ENCODE data around the gene ATF6B. TPM values are rescaled to one million over a fixed set of nuclear protein-coding genes. Genes with fewer than 3 reads are reported as not detected.
"Not testable (repeated sequence)": the region's sequence is repeated elsewhere in the genome, so short reads cannot be mapped to it uniquely, and the experiment has no call there.

The ATF6B gene
- total RNA-seq, 1 donor, result 49.8 TPM

DNA sequence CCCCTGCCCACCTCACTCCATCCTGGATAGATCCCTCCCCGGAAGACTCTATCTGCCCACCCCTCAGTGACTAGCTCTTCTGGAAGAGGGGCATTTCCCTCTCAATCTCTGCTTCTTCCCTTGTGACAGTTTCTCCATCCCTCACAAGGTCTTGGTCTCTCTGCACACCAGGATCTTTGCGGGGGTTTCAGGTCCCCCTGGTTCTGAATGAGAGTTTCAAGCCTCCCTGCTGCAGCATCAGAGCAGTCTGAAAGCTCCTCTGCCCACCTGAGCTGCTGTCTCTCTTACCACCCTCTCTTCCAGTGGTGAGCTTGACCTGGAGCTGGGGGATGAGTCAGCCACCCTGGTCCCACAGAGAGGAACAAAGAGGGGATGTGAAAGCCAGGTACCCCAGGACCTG lies 43.3 kb downstream of the ATF6B start:
- DNase-seq (ENCODE audit: low read depth in 2 of 3, low spot score in 2 of 3), result no peak

DNA sequence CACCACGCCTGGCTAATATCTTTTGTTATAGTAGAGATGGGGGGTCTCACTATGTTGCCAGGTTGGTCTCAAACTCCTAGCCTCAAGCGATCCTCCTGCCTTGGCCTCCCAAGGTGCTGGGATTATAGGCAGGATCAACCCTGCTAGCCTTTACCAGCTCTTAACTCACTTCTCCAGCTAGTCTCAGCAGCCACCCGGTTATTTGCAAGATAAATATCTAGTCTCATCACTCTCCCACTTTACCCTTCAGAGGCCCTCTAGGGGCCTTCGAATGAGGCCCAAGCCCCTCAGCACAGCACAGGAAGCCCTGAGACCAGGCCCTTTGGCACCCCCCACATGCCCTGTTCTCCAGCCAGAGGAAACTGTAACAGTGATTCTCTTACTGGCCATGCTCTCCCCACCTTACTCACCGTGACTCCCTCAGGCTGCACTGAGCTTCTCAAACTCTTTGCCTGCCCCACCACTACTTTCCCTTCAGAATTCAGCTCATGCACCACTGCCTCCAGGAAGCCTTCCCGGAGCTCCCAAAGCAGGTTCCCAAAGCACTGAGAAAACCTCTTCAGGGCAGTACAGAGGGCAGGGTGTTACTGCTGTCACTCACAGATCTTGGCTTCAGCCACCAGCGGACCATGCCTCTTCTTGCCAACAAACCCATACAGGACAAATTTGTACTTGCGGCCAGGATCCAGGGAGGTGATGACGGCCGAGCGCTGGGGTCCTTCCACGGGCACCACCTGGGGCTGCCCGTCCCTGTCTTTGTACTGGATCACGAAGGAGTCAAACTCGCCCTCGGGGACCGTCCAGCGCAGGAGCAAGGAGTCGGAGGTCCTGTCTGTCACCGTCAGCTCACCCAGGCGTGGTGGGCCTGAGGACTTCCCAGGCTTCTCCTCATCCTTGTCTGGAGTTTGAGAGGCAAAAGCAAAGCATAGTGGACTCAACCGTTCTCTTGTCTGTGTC lies 44.0 kb downstream of the ATF6B start:
- DNase-seq (ENCODE audit: low read depth in 2 of 3, low spot score in 2 of 3), result no peak

DNA sequence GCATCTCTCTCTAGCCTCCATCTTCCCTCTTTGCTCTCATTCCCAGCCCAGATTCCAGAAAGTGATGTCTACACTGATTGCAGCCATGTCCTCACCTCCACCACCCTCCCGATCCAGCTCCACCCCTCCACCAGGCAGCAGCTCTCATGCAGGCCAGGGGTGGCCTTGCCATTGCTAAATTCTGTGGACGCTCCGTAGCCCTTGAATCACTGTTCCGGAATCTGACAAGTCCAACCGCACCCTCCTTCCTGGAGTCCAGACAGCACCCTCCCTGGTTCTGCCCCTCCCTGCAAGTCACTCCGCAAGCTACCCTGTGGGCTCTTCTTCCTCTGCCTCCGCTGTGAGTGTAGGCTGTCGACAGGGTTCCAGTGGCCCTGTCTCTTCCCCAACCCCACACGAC lies 45.1 kb downstream of the ATF6B start:
- DNase-seq (ENCODE audit: low read depth in 2 of 3, low spot score in 2 of 3), result no peak

DNA sequence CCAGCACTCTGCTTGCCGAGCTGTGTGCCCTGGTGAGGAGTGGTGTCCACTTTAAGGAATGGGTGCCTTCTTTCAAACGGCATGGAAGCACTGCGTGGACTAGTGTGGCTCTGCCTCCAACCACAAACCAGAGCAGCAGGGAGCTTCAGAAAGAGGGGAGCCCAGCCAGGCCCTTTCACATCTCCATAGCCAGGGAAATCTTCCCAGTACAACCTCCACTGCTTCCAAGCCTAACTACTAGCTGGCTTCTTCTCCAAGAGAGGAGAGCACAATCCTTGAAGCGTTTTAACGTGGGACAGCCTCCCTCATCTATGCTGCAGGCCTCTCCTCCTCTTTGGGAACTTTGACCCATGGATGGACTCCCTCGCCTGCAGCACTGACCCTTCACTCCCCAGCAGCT lies 45.6 kb downstream of the ATF6B start:
- no peak for DNase-seq (ENCODE audit: low read depth in 2 of 3, low spot score in 2 of 3)

DNA sequence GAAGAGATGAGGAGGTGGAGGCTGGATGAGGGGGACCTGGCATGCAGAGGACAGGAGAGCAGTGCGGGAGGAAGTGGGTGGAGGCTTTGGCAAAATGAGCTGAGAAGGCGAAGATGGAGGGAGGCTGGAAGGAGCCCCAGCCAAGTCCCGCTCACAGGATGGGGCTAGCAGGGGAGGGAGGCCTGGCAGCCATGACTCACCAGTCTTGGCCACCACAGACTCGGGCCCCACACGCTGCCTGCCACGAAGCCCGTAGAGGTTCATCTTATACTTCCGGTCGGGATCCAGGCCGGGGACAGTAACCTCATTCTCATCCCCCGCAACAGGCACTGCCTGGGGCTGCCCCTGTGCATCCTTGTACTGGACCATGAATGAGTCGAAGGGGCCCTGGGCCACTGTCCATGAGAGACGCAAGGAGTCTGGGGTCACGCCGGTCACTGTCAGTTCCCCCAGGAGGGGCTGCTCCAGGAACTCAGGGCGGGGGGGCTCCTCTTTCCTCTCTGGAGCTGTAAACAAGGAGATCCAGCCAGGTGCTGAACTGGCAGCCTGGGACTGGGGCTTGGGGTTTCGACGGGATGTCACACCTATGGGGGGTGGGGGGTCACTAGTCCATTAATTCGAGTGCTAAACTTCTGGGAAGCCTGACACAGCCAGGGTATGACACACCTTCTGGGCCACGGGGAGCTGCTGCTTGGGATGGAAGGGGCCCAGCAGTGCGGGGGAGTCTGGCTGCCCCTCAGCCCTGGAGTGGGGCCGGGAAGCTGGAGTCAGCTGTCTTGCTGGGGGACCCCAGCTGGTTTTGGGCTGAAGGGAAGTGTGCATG lies 46.7 kb downstream of the ATF6B start:
- DNase-seq (ENCODE audit: low read depth in 2 of 3, low spot score in 2 of 3), result no peak

DNA sequence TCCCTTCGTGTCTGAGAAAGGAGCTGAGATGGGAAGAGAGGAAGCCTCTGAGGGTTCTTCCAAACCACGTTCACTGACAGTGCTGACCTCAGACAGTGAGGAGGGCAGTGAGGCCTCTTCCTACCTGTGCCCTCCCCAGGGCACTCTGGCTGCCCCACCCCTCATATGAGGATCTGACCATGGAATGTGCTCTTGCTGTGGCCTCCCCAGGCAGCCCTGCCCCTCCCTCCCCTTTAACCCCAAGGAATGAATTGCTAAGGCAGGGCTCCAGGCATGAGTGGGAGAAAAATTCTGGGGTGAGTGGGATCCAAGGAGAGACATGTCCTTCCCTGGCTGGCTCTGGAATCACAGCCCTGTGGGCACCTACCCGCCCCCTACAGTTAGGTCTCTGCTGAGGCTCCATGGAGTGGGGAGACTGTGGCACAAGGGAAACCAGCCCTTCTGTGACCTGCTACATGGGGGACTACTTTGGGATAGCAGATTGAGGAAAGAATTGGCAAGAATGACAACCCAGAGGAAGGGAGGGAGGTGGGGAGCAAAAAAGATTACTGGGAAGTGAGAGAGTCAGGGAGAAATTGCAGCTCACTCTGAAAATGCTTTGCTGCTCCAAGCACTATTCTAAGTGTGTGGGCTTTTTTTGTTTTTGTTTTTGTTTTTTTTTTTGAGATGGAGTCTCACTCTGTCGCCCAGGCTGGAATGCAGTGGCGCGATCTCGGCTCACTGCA lies 48.3 kb downstream of the ATF6B start:
- no peak for DNase-seq (ENCODE audit: low read depth in 2 of 3, low spot score in 2 of 3)

DNA sequence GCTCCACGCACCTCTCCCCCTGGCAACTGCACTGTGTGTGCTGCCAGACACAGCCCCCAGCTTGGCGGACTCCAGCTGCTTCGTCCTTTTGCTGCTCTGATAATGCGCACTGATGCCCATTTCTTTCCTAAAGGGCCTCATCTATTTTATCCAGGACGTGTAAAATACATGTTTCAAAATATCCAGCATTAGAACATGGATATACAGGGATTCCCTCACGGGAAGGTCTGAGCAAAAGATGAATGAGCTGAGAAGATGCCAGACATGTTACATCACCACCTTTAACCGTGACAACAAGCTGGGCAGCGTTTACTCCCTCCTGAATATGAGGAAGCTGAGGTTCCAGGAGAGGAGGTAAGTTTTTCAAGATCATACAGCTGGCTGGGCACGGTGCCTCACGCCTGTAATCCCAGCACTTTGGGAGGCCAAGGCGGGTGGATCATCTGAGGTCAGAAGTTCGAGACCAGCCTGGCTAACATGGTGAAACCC lies 51.7 kb downstream of the ATF6B start:
- no peak for DNase-seq (ENCODE audit: low read depth in 2 of 3, low spot score in 2 of 3)

DNA sequence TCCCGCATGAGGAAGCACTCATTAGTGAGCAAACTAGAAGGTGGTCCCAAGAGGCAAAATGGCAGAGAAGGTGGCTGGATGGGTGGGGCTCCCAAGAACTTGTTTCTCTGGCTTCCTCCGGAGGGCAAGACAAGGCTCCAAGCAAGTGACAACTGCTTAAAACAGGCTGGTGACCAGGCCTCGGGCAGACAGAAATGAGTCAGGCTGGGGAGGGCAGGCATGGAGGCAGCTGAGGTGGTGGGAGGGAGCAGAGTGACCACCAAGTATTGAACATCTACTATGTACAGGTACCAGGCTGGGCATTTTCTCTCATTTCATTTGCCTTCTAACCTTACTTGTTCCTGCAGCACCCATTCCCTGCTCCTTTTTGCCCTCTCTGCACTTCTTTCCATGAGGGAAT lies 52.3 kb downstream of the ATF6B start:
- DNase-seq (ENCODE audit: low read depth in 2 of 3, low spot score in 2 of 3), result no peak

DNA sequence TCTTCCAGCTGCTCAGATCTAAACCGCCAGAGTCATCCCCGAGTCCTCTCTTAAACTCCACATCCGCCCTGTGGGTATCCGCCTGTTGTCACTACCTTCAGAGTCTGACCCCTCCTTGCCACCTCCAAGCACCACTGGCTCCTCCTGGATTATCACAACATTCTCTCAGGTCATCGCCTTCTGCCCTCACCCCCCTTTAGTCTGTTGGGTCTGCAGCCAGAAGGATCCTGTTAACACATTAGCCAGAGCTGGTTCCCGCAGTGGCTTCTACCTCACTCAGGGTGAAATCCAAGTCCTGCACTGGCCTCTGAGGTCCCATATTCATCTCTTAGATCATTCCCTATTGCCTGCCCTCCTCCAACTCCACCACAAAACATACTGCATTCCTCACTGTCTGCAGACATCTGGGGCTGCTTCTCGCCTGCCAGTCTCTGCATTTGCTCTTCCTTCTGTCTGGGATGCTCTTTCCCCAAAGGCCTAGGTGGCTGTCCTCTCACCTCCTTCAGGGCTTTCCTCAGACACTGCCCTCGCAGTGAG lies 53.0 kb downstream of the ATF6B start:
- no peak for DNase-seq (ENCODE audit: low read depth in 2 of 3, low spot score in 2 of 3)

DNA sequence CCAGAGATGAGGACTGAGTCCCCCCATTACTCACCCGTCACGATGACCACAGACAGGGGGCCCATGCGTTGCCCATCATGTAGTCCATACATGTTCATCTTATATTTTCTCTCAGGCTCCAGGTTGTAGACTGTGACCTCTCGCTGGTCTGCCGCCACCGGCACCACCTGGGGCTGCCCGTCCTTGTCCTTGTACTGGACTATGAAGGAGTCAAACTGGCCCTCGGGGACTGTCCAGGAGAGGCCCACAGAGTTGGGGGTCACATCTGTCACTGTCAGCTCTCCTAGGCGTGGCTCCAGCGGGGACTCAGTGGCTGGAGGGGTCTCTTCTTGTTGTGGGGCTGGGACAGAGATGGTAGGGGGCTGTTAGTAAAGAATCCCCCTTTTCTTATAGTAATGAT lies 54.4 kb downstream of the ATF6B start:
- no peak for DNase-seq (ENCODE audit: low read depth in 2 of 3, low spot score in 2 of 3)

DNA sequence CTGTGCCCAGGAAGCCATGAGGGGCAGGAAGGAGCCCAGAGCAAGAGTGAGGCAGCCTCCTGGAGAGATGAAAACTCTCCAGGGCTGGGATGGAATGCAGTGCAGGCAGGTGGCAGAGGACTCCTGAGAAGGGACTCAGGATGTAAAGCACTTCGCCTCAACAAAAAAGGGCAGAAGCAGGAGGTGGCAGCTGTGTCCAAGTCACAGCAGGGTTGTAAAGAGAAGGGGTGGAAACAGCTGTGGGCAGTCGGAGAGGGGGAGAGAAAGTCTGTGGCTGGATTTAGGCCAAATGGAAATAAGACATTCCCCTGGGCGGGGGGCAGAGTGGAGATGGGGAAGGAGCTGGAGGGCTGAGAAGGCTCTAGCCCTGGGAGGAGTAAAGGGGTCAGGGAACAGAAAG lies 54.9 kb downstream of the ATF6B start:
- DNase-seq (ENCODE audit: low read depth in 2 of 3, low spot score in 2 of 3), result no peak

DNA sequence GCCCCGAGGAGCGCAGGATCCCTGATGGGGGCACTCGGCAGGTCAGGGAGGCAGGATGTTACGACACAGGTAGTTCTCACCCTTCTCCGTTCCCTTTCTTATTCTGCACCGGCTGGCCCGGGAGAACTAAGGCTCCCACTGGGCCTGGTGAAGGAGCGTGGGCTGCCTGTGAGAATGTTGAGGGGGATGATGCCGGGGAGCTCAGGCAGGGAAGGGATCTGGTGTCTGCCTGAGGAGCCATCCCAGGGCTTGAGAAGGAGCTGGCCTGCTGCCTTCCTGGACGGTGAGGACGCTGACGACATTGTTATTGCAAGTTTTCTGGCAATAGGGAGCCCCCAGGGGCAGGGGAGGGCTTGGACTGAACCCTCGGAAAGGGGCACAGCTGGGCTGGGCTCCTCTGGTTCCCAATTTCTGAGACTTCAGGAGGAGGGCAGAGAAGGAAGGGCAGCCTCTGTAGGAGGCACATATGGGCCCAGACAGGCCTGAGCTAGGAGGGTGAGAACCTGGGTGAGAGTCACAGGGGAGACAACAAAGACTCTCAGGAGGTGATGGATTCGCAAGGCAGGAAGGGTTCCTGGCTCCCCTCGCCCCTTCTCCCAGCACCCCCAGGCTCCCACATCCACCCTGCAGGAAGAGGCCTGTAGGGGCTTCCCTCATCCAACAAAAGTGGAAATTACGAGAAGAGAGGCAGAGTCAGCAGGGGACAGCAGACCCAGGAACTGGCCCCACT lies 57.1 kb downstream of the ATF6B start:
- DNase-seq (ENCODE audit: low read depth in 2 of 3, low spot score in 2 of 3), result no peak

DNA sequence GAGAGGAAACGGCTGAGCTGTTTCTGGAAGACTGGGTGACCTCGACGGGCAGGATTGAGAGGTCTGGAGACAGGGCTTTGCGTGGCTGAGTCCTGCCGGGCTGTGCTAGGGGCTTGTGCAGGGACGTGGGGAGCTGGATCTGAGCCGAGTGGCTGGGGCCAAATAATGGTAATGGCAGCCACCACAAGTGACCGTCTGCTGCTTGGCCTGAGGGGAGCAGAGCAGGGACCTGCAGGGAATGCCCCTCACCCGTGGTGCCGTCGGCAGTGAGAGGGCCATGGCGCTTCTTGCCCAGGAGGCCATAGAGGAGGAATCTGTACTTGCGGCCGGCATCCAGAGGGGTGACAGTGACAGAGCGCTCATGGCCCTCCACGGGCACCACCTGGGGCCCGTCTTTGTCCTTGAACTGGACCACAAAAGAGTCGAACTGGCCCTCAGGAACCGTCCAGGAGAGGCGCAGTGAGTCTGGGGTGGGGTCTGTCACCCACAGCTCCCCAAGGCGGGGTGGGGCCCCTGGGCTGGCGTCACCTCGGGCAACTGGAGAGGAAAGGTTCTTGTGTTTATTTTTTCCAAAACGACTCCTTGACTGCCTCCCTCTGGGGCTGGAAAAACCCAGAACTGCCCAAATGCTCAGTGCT lies 58.0 kb downstream of the ATF6B start:
- no peak for DNase-seq (ENCODE audit: low read depth in 2 of 3, low spot score in 2 of 3)

DNA sequence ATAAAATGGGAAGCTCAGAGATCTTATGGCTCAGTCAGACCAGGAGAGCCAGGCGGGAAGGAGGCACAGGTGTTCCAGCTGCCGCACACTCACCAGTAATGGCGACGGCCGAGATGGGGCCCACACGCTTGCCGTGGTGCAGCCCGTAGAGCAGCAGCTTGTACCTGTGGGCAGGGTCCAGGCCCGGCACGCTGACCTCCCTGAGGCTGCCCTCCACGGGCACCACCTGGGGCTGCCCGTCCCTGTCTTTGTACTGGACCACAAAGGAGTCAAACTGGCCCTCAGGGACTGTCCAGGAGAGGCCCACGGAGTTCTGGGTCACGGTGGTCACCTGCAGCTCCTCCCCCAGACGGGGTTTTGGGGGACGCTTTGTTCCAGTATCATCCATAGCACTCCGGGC lies 58.6 kb downstream of the ATF6B start:
- DNase-seq (ENCODE audit: low read depth in 2 of 3, low spot score in 2 of 3), result no peak

DNA sequence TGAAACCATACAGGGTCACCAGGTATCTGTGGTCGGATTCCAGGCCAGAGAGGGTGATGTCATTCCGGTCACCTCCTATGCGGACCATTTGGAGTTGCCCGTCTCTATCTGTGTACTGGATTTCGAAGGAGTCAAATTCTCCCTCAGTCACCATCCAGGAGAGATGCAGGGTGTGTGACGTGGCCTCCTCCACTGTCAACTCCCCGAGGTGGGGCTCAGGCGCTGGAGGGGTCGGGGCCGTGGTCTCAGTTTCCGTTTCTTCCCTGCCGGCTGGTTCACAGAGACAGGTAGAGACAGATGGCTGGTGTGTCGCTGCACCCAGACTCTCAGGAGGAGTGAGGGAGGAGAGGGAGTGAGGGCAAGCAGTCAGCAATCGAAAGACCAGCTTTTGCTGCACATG lies 59.2 kb downstream of the ATF6B start:
- no peak for DNase-seq (ENCODE audit: low read depth in 2 of 3, low spot score in 2 of 3)

DNA sequence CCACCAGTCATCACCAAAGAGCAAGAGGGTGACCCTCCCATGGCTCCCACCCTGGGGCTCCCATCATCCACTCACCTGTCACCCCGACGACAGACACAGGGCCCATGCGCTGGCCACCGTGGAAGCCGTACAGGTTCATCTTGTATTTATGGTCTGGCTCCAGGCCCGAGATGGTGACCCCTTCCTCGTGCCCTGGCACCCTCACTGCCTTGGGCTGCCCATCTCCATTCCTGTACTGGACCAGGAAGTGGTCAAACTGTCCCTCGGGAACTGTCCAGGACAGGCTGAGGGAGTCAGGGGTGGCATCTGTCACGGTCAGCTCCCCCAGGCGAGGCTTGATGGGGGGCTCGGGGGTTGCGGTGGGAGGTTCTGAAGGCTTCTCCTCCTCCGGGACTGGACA lies 59.7 kb downstream of the ATF6B start:
- not testable (repeated sequence) for DNase-seq (ENCODE audit: low read depth in 2 of 3, low spot score in 2 of 3)

DNA sequence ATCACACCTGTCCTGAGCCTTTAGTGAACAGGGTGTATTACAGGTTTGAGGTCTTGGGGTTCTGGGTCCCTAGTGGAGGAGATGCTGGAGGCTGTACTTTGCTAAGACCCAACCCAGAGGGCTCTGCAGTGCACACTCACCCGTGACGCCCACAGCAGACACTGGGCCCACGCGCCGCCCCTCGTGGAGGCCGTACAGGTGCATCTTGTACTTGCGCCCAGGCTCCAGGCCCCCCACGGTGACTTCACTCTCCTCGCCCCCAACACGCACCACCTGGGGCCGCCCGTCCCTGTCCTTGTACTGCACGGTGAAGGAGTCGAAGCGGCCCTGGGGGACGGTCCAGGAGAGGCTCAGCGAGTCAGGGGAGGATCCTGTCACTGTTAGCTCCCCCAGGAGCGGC lies 60.5 kb downstream of the ATF6B start:
- DNase-seq (ENCODE audit: low read depth in 2 of 3, low spot score in 2 of 3), result not testable (repeated sequence)

All from hematopoietic multipotent progenitor cell (in vitro differentiated cells).